ENCODE results near the gene POLR2M.

The POLR2M gene

DNA sequence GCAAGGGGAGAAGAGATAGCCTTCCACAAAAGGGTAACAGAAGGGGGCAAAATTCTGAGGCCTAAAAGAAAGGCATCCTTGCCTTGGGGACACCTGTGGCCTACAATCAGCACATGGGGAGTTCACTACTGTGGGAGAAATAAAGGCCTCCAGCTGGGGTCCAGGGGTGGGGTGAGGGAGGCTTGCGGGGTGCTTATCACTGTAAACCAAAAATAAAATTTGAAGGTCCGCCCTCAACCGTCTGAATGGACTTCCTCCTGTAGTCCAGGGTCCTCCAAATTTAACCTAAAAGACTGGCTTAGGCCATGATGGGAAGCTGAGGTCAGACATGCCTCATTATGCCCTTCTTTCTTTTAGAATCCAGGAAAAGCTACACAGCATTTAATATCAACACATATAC is 2.1 kb upstream of the POLR2M start:
- TF ChIP-seq, protein P1, sequence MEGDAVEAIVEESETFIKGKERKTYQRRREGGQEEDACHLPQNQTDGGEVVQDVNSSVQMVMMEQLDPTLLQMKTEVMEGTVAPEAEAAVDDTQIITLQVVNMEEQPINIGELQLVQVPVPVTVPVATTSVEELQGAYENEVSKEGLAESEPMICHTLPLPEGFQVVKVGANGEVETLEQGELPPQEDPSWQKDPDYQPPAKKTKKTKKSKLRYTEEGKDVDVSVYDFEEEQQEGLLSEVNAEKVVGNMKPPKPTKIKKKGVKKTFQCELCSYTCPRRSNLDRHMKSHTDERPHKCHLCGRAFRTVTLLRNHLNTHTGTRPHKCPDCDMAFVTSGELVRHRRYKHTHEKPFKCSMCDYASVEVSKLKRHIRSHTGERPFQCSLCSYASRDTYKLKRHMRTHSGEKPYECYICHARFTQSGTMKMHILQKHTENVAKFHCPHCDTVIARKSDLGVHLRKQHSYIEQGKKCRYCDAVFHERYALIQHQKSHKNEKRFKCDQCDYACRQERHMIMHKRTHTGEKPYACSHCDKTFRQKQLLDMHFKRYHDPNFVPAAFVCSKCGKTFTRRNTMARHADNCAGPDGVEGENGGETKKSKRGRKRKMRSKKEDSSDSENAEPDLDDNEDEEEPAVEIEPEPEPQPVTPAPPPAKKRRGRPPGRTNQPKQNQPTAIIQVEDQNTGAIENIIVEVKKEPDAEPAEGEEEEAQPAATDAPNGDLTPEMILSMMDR (conservative IDR thresholded peaks at IDR 0.05), result no peak
- H3K27ac ChIP-seq, result peak overlapping the region; percentile 68

DNA sequence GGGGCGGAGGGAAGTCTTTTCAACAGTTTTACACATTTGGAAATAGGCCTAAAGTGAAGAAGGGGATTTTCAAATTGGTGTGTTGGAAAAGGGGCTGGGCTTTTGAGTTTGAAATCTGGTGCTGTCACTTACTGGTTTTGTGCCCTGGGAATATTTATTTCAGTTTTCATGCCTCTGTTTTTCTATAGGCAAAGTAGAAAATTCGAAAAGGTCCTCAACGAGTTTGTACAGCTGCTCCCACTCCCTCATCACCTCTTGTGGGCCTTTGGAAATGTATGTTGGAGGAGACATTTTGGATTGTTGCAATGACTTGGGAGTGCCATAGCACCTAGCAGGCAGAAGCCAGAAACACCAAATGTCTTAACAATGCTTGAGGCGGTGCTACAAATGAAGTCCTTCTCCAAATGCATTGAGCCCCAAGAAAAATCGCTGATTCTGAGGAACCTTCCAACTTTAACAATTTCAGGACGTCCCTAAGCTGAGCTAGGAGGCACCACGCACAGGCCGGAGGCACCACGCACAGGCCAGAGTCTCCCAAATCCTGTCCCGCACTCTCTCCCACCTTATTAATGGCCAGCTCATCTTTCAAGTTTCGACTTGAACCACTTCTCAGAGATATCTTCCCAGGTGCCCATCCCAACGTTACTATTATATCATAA is 639 bp upstream of the POLR2M start:
- H3K27ac ChIP-seq, result peak overlapping the region; percentile 98
- TF ChIP-seq, protein P1 (conservative IDR thresholded peaks at IDR 0.05), result no peak

DNA sequence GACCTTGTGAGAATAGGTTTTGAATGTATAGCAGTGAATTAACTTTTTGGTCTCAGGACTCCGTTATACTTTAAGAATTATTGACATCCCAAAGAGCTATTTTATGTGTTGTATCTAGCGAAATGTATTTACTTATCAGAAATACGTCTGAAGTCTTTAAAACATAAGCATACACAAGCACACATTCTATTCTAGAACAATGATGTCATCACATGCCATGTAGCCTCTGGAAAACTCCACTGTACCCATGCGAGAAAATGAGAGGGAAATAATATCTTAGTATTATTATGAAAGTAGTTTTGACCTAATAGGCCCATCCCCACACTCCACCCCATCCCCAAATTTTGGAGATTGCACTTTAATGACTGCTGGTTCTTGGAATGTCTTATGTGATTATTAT is 1.5 kb downstream of the POLR2M start:
- TF ChIP-seq, protein P1 (conservative IDR thresholded peaks at IDR 0.05), result no peak
- H3K27ac ChIP-seq, result peak overlapping the region; percentile 98

DNA sequence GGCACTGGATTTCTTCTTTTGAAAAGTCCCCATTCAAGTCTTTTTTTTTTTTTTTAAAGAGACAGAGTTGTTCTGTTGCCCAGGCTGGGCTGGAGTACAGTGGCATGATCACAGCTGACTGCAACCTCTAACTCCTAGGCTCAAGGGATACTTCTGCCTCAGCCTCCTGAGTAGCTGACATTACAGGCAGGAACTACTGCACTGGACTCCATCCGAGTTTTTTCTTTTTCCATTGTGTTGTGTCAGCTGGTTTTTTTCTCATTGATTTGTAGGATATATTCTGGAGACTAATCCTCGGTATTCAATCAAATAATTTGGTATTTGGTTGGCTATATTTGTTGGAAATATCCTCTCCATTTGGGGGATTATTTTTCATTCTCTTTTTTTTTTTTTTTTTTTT is 11.8 kb downstream of the POLR2M start:
- H3K27ac ChIP-seq, result peak overlapping the region; percentile 16; the same call in 1 of the 2 replicates
- TF ChIP-seq, protein P1 (conservative IDR thresholded peaks at IDR 0.05), result no peak

DNA sequence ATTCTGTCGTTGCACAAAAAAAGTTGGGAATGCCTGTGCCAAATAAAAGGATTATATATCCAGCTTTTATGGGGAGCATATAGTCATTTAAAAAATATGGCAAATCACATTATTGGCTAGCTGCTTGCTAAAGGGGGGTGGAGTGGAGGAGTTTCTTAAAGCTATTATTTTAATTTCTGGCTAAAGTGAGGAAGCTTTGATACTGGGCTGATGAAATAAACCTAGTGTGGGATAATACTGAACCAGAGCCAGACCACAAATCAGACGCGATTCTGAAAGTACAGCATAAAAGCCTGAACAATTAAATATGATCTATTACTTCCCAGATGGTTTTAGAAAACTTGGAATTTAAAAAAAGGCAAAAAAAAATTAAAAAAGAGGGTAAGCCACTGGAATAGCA is 14.4 kb downstream of the POLR2M start:
- TF ChIP-seq, protein P1 (conservative IDR thresholded peaks at IDR 0.05), result no peak
- no peak overlapping the region for H3K27ac ChIP-seq

DNA sequence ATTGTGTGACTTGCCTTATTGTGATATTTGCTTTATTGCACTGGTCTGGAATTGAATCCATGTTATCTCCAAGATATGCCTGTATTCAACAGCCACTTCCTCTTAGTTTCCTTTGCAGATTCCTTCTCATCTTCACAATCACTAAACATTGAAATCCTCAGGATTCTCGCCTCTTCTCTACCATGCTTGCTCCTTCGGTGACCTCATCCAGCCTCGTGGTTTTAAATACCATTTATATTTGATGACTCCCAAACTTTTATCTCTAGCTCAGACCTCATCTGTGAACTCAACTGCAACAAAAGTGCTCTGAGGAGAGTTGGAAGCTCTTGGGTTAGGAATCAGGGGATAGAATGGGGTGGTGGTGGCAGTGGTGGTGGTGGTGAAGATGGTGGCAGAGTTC is 19.9 kb downstream of the POLR2M start:
- TF ChIP-seq, protein P1 (conservative IDR thresholded peaks at IDR 0.05), result no peak
- H3K27ac ChIP-seq, result no peak overlapping the region

DNA sequence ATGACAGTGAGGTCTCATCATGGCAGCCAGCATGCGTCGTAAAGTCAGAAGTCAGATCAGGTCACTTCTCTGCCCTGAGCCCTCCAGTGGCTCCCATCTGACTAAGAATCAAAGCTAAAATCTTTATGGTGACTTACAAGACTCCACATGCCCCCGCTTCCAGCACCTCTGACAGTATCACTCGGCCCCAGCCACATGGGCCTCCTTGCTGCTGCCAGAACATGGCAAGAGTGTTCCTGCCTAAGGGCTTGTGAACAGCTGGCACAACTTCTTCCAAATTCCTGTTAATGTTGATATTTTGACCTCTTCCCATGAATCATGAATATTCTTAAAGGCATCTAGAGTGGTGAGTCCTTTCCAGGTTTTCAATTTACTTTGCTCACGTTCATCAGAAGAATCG is 20.5 kb downstream of the POLR2M start:
- TF ChIP-seq, protein P1 (conservative IDR thresholded peaks at IDR 0.05), result no peak
- no peak overlapping the region for H3K27ac ChIP-seq

All from VCaP (cell line).